ENCODE results near the gene CTDSP2.

CTDSP2 gene

DNA sequence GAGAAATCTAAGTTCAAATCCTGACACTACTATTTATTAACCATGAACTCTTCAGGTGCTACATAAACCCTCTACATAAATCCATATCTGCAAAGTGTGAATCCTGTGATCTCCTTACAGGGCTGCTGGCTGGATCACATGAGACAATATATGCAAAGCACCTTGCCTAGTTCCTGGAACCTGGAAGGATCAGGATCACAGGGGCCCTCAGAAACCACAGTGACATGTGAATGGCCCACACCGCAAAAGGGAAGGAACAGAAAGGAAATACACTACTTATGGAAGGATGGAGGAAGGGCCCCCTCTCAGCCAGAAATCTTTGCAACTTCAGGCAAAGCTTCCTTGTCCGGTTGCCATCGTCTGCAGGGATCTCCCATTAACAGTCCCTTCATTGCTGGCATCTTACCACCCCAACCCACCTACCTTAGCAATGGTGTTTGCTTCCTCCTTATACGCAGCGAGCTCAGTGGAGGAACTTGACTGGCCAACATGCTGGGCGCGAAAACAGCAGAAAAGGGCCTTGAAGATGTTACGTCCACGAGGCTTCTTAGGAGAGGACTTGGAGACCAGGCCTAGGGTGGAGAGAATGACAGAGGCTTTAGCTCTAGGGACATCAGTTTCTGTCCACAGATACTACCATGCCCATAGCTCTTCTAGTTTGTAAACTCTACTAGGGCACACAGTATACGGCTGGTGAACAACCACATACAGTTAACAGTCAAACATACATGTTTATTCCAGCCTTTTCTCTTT lies 17.3 kb downstream of the CTDSP2 start:
- TF ChIP-seq ZBTB7A (IDR thresholded peaks at IDR 0.05; ENCODE audit: low read depth) (no peak), REST (IDR thresholded peaks at IDR 0.05; ENCODE audit: low read depth) (no peak), RAD21 (IDR thresholded peaks at IDR 0.05; ENCODE audit: low read depth) (no peak), TCF12 (IDR thresholded peaks at IDR 0.05; ENCODE audit: low read depth) (no peak), YY1 (IDR thresholded peaks at IDR 0.05; ENCODE audit: low read depth) (no peak), EGR1 (IDR thresholded peaks at IDR 0.05) (no peak), FOXM1 (IDR thresholded peaks at IDR 0.05; ENCODE audit: borderline replicate concordance, low read depth) (no peak), CEBPB (IDR thresholded peaks at IDR 0.05) (no peak), NFIC (IDR thresholded peaks at IDR 0.05) (no peak), TAF1 (IDR thresholded peaks at IDR 0.05; ENCODE audit: low read depth) (no peak), MAX (IDR thresholded peaks at IDR 0.05) (no peak), EP300 (IDR thresholded peaks at IDR 0.05; ENCODE audit: borderline replicate concordance) (no peak), TEAD4 (IDR thresholded peaks at IDR 0.05) (no peak), CREB1 (IDR thresholded peaks at IDR 0.05; ENCODE audit: low read depth) (no peak)
- TF ChIP-seq, protein P1, sequence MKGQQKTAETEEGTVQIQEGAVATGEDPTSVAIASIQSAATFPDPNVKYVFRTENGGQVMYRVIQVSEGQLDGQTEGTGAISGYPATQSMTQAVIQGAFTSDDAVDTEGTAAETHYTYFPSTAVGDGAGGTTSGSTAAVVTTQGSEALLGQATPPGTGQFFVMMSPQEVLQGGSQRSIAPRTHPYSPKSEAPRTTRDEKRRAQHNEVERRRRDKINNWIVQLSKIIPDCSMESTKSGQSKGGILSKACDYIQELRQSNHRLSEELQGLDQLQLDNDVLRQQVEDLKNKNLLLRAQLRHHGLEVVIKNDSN (IDR thresholded peaks at IDR 0.05): no peak

DNA sequence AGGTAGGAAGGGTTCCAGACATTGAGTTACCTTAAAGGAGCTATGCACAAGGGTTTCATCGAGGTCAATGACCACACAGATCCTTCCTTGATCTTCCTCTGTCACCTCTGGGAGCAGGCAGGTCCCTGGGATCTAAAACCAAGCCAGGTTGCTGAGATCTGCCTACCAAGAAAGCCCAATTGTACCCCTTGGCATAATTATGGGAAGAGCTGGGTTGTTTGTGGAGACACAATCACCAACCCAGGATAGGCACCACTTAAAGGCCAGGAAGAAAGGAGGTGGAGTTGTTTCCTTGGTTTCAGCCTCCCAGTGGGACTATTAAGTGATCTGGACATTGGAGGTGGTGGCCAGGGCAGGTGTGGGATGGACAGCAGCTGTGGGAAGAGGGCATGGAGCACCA lies 19.6 kb downstream of the CTDSP2 start:
- no peak for TF ChIP-seq MAX (IDR thresholded peaks at IDR 0.05)

- TF ChIP-seq TAF1 (IDR thresholded peaks at IDR 0.05; ENCODE audit: low read depth): no peak
- no peak for TF ChIP-seq MAX (IDR thresholded peaks at IDR 0.05)
- no peak for TF ChIP-seq CEBPB (IDR thresholded peaks at IDR 0.05)
Observed at GRCh38 chr12:57826400-57826799, 20.1 kb downstream of the CTDSP2 start.

DNA sequence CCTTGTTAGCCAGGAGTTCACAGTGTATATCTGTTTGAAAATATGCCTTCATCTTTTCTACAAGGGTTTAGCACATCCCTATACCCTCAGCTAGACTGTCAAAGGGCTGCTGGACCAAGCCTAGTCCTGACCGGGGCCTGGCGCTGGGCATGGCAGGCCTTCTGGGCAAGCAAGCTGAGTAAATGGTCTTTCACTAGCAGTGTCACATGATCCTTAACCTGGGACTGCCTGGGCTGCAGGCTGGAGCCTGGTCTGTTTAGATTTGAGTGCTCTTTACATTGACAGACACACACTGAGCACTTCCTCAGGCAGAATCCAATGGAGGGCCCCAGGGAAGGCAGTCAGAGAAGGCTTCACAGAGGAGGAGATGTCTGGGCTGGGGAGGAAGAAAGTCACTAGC lies 21.1 kb downstream of the CTDSP2 start:
- TF ChIP-seq TAF1 (IDR thresholded peaks at IDR 0.05; ENCODE audit: low read depth) (no peak), YY1 (IDR thresholded peaks at IDR 0.05; ENCODE audit: low read depth) (no peak), TCF12 (IDR thresholded peaks at IDR 0.05; ENCODE audit: low read depth) (no peak)
- TF ChIP-seq, protein P1 (IDR thresholded peaks at IDR 0.05): no peak

DNA sequence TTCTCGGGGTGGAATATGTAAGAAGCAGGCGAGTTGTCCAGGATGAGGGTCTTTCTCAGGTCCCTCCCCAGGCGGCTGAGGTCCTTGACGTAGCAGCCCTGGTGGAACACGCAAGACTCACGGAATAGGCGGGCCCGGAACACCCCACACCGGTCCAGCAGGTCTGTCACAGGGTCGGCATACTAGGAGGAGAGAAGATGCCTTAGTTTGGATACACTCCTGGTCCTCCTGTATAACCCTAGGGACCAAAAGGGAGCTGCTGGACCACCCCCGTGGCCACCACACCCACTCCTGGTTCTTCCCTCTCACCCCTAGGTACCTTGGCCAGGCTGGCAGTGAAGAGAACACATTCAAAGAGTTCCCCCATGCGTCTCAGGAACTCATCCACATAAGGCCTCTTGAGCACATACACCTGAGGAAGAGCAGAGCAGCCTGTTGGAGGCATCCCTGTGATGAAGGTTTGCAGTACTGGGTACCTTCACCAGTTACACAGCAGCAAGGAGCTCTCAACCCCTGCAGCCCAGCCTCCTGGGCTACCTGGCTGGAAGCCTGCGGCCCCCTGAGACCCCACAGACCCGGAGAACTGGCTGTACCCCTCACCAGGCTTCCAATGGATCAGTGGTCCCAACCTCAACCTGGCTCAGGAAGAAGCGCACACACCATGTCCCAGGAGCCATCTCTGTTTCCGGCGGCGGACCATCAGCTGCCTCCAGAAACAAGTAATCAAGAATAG lies 22.5 kb downstream of the CTDSP2 start:
- TF ChIP-seq EP300 (IDR thresholded peaks at IDR 0.05; ENCODE audit: borderline replicate concordance) (no peak), RAD21 (IDR thresholded peaks at IDR 0.05; ENCODE audit: low read depth) (no peak), CEBPB (IDR thresholded peaks at IDR 0.05) (no peak), TAF1 (IDR thresholded peaks at IDR 0.05; ENCODE audit: low read depth) (no peak), TEAD4 (IDR thresholded peaks at IDR 0.05) (no peak), EGR1 (IDR thresholded peaks at IDR 0.05) (no peak), ZBTB7A (IDR thresholded peaks at IDR 0.05; ENCODE audit: low read depth) (no peak), CREB1 (IDR thresholded peaks at IDR 0.05; ENCODE audit: low read depth) (no peak)
- TF ChIP-seq, protein P1 (IDR thresholded peaks at IDR 0.05): no peak

- TF ChIP-seq EGR1 (IDR thresholded peaks at IDR 0.05): no peak
- TF ChIP-seq, protein P1 (IDR thresholded peaks at IDR 0.05): no peak
- TF ChIP-seq MAX (IDR thresholded peaks at IDR 0.05): no peak
- TF ChIP-seq ZBTB7A (IDR thresholded peaks at IDR 0.05; ENCODE audit: low read depth): no peak
- TF ChIP-seq EP300 (IDR thresholded peaks at IDR 0.05; ENCODE audit: borderline replicate concordance): no peak
Observed at GRCh38 chr12:57823131-57823907, 23.2 kb downstream of the CTDSP2 start.

Data from Ishikawa (cell line).